Fibroblast of the conjunctiva (primary cell): Measurements from ENCODE around the gene ATP6V1F.

Experiments used
- DNase-seq: peaks from one replicate; pipeline ENCODE4 v3.0.0-alpha.2; 2010; ENCODE audit warnings: low read depth

ATP6V1F gene

GRCh38 chr7:128884561-128885369, 22.1 kb downstream of the ATP6V1F start:
- DNase-seq, result no peak

- no peak for DNase-seq
These were observed 22.9 kb downstream of the ATP6V1F start for GRCh38 chr7:128885370-128886187.

- DNase-seq, result no peak
These were observed 23.9 kb downstream of the ATP6V1F start for GRCh38 chr7:128886391-128887168.

- DNase-seq, result no peak
These were observed 24.7 kb downstream of the ATP6V1F start for GRCh38 chr7:128887169-128888038.

DNA sequence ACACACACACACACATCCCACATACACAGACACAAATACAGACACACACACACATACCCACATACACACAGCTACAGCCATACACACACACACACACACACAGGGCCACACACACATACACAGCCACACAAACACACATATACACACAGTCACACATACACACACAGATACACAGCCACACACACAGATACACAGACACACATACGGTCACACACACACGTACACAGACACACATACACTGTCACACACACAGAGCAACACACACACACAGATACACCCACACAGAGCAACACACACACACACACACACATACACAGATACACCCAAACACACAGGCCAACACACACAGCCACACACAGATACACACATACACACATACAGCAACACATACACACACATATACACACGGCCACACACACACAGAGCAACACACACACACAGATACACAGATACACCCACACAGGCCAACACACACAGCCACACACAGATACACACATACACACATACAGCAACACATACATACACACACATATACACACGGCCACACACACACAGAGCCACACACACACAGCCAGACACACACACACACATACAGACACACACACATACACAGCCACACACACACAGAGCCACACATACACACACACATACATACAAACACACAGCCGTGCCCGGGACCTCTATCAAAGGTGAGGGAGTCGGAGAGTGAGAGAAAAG, 25.5 kb downstream of the ATP6V1F start:
- no peak for DNase-seq

DNA sequence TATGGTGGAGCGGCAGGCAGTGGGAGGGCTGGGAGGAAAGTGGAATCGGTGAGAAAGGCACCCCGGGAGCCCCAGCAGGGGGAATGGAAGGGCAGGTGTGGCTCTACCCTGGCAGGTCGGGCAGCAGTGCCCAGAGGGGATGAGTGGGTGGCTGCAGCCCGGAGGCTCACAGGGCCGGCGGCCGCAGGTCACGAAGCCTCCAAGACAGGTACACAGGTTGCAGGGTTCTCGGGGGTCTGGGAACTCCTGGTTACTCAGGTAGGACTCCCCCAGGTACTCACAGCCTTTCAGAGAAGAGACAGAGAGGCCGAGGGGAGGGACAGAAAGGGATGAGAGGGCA, 26.1 kb downstream of the ATP6V1F start:
- no peak for DNase-seq

DNA sequence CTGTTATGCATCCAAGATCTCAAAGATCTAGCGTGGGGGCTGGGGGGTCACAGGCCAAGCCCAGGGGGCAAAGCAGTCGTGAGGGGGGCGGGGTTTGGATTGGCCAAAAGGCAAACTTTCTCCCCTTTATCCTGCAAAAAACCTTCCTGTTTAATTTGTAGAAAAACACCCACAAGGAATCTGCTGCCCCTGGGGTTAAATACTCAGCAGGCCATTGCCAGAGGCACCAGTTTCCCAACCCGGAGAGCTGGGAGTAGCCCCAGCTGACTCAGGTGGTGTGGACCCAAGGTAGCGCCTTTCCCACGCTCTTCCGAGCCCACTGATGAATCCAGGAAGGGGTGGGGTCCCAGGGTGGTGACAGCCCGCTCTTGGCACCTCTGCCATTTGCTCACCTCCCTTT, 26.5 kb downstream of the ATP6V1F start:
- DNase-seq, result no peak

GRCh38 chr7:128890306-128891109, 27.9 kb downstream of the ATP6V1F start:
- DNase-seq, result no peak

DNA sequence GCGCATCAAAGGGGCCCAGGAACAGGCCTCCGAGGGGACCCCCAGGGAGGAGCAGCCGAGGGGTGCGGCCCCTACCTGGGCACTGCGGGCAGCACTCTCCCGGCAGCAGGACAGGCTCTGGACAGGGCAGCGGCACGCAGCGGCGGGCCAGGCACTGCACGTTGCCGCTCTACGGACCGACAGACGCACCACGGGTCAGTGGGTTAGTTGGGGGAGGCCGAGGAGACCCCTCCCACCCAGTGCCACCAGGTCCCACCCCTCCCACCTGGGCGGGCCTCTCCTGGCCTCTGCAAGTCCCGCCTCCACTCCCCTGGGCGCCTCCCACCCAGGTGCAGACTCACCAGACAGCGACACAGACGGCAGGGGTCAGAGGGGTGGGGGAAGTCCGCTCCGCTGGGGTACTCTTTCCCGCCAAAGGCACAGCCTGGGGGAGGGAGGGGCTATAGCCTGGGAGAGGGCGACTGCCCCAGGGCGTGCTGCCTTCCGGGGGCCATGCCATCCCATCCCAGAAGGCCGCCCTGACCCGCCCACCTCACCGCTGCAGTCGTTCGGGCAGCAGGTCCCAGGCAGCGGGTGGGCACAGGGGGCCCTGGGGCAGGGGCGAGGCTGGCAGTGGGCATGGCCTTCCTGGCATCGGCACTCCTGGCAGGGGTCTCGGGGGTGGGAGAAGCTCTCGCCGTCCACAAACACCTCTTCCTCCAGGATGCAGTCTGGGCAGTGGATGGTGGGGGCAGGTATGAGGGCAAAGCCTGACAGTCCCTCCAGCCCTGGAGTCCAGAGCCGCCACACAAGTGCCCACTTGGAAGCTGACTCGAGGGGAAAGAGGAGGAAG, 28.7 kb downstream of the ATP6V1F start:
- DNase-seq, result no peak

DNA sequence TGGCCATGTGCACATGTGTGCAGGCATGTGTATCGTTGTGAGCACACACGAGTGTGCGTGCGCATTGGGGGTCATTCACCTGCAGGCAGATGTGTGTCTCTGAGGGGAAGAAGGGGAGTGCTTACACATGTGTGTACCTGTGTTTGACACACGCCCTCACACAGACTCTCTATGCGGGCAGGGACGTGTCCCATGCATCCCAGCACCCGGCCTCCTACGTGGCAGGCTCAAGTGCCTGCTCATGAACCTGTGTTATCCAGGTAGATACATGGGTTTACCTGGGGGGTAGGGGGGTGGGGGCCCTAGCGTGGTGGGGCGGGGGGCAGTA, 29.2 kb downstream of the ATP6V1F start:
- no peak for DNase-seq

- no peak for DNase-seq
These were observed 30.0 kb downstream of the ATP6V1F start for GRCh38 chr7:128892521-128893250.

DNA sequence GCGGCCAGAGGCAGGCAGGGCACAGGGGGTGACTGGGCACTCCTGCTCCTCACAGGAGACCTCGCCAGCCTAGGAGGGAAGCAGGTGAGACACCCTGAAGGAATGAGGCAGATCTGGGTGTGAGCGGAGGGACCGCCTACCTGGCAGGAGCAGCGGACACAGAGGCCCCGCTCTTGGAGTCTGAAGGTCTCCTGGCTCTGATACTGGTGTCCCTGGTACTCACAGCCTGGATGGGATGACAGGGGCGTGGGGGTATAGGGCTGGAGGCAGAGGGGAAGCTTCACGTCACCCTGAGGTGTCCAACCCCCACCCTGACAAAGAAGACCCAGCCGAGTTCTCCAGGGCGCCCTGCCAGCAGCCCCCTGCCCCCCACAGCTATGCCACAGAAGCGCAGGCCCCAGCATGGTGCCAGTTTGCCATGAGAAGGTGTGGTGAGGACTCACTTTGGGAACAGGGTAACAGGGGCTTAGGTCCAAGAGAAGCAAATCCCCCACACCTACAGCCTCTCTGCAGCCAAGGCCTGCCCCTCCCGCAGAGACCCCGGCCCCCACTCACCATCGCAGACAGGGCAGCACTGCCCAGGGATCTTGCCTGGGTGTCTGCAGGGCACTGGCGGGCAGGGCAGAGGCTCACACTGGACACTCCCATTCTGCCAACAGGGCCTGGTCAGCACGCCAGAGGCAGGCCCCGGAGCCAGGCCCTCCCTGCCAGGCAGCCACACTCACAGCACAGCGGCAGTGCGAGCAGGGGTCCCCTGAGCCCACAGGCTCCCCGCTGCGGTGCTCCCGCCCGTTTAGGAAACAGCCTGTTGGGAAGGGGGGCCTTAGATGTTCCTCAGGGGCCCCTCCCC, 30.8 kb downstream of the ATP6V1F start:
- no peak for DNase-seq

DNA sequence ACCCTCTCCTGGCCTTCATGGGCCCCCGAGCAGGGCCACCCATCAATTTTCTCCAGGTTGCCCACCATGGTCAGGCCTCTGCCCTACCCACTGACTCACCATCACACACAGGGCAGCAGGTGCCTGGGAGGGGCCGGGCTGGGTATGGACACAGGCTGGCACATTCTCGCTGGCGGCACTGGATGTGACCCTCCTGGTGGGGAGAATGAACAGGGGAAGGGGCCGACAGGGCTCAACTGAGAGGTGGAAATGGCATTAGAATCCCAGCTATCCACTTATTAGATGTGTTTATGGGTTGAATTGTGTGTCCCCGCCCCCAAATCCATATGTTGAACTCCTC, 31.4 kb downstream of the ATP6V1F start:
- DNase-seq, result no peak

- no peak for DNase-seq
These were observed 32.7 kb downstream of the ATP6V1F start for GRCh38 chr7:128895320-128895719.

GRCh38 chr7:128899392-128899791, 36.7 kb downstream of the ATP6V1F start:
- no peak for DNase-seq

GRCh38 chr7:128900237-128900636, 37.6 kb downstream of the ATP6V1F start:
- no peak for DNase-seq

DNA sequence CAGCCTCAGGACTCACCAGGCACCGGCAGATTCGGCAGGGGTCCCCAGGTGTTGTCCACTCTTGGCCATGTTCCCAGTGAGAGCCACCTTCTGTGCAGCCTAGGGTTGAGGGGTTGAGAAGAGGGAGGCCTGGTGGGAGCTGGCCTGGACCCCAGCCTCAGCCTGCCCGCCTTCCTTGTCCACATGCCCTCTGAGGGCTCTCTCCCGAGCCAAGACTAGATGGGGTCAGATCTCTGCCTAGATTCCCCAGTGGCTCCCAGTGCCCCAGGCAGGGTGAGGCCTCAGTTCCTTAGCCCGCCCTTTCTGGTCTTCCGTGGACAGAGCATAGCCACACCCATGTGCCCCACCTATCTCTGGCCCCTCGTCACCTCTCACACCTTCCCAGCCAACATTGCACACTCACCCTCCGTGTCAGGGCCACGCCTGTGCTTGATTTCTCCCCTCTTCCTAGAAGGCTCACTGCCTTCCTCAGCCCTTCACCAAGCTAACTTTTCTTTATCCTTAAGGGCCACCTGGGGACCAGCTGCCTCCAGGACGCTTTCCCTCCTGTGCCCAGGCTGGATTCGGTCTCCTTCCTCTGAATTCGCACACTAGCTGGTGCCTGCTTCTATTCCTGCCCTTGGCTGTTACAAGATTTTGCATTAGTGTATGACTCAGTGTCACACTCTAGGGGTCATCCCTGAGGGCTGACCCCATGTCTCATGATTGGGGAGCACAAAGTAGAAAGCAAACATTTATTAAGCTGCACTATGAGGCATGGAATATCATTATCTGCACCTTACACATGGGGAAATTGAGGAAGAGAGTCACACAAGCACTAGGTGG, 40.3 kb downstream of the ATP6V1F start:
- no peak for DNase-seq
